Osteoblast (primary cell): ENCODE data around the gene ZDHHC7. TPM values are rescaled to one million over a fixed set of nuclear protein-coding genes. Genes with fewer than 3 reads are reported as not detected.
A peak's percentile ranks its signal among the peaks of the same experiment; 100 is the strongest.

Experiments used
- DNase-seq: peaks from one replicate; pipeline ENCODE4 v3.0.0; 2011; ENCODE audit warnings: low spot score, mixed read lengths; ENCODE audit not compliant: insufficient read length; ENCODE audit errors: missing footprints
- H2AFZ ChIP-seq: 2 replicates; pipeline ENCODE4 v1.6.0; 2011; ENCODE audit warnings: mild to moderate bottlenecking, low read length
- H3K27ac ChIP-seq: 2 replicates; pipeline ENCODE4 v1.5.1; 2011; ENCODE audit warnings: mild to moderate bottlenecking, low read depth, low read length, moderate library complexity
- H3K27me3 ChIP-seq: 2 replicates; pipeline ENCODE4 v1.6.0; 2012; ENCODE audit warnings: mild to moderate bottlenecking, control low read depth, inconsistent platforms, low read length, moderate library complexity; ENCODE audit not compliant: insufficient read depth
- H3K36me3 ChIP-seq: 2 replicates; pipeline ENCODE4 v1.5.1; 2011; ENCODE audit warnings: mild to moderate bottlenecking, low read length, control low read depth, moderate library complexity; ENCODE audit not compliant: insufficient read depth
- H3K4me1 ChIP-seq: 2 replicates; pipeline ENCODE4 v1.5.1; 2011; ENCODE audit warnings: mild to moderate bottlenecking, low read length, control low read depth, moderate library complexity; ENCODE audit not compliant: insufficient read depth
- H3K4me2 ChIP-seq: 2 replicates; pipeline ENCODE4 v1.6.0; 2011; ENCODE audit warnings: mild to moderate bottlenecking, low read length; ENCODE audit not compliant: insufficient read depth
- H3K4me3 ChIP-seq: fragments of 200-600 bp; sonication (generic); 3 replicates; pipeline ENCODE4 v1.5.1; 2012; ENCODE audit warnings: mild to moderate bottlenecking, low read length, inconsistent platforms; ENCODE audit not compliant: insufficient read depth
- H3K79me2 ChIP-seq: 2 replicates; pipeline ENCODE4 v1.6.0; 2012; ENCODE audit warnings: mild to moderate bottlenecking, low read length, control low read depth, inconsistent platforms; ENCODE audit not compliant: insufficient read depth
- H3K9me3 ChIP-seq: 2 replicates; pipeline ENCODE4 v1.5.1; 2011; ENCODE audit warnings: low read depth, low read length, control low read depth
- H4K20me1 ChIP-seq: 2 replicates; pipeline ENCODE4 v1.6.0; 2012; ENCODE audit warnings: mild to moderate bottlenecking, low read length, control low read depth; ENCODE audit not compliant: insufficient read depth
- total RNA-seq: library from RNA; depleted of rRNA; stranded (reverse); fragments of >200 nt; gene quantifications from 2 replicates; pipeline ENCODE4 v1.2.3, GENCODE V29; 2012
- TF ChIP-seq, protein P1 (sequence below): IDR thresholded peaks from 2 replicates; pipeline ENCODE4 v1.5.1; 2011; ENCODE audit warnings: mild to moderate bottlenecking, low read depth, low read length, moderate library complexity; ENCODE audit errors: extremely low read depth

Gene ZDHHC7
- total RNA-seq, 1 donor, result 134 TPM

- no peaks in the 10 kb centered on the region for H3K36me3 ChIP-seq
- peak overlapping the region; percentile 93 for H3K4me2 ChIP-seq
- no peak overlapping the region for H3K27ac ChIP-seq
- no peak for DNase-seq
- peaks cover 17% of the 10 kb centered on the region for H3K79me2 ChIP-seq
- no peaks in the 10 kb centered on the region for H3K27me3 ChIP-seq
- H2AFZ ChIP-seq, result no peak overlapping the region
- H3K9me3 ChIP-seq, result no peaks in the 10 kb centered on the region
- no peak overlapping the region for H3K4me3 ChIP-seq
- peaks cover 32% of the 10 kb centered on the region for H3K4me1 ChIP-seq
- TF ChIP-seq, protein P1, sequence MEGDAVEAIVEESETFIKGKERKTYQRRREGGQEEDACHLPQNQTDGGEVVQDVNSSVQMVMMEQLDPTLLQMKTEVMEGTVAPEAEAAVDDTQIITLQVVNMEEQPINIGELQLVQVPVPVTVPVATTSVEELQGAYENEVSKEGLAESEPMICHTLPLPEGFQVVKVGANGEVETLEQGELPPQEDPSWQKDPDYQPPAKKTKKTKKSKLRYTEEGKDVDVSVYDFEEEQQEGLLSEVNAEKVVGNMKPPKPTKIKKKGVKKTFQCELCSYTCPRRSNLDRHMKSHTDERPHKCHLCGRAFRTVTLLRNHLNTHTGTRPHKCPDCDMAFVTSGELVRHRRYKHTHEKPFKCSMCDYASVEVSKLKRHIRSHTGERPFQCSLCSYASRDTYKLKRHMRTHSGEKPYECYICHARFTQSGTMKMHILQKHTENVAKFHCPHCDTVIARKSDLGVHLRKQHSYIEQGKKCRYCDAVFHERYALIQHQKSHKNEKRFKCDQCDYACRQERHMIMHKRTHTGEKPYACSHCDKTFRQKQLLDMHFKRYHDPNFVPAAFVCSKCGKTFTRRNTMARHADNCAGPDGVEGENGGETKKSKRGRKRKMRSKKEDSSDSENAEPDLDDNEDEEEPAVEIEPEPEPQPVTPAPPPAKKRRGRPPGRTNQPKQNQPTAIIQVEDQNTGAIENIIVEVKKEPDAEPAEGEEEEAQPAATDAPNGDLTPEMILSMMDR, result no peak
- H4K20me1 ChIP-seq, result peaks cover 15% of the 10 kb centered on the region
Measured at GRCh38 chr16:85025781-85026653, 14.7 kb upstream of the ZDHHC7 start.

GRCh38 chr16:85019659-85020245 lies 8.4 kb upstream of the ZDHHC7 start:
- Histone ChIP-seq H3K79me2 (no peaks in the 10 kb centered on the region), H3K4me2 (no peak overlapping the region), H3K27me3 (peaks cover 4% of the 10 kb centered on the region), H4K20me1 (no peaks in the 10 kb centered on the region), H3K4me1 (peaks cover 13% of the 10 kb centered on the region), H3K9me3 (no peaks in the 10 kb centered on the region), H3K36me3 (no peaks in the 10 kb centered on the region), H3K27ac (no peak overlapping the region), H3K4me3 (no peak overlapping the region), H2AFZ (no peak overlapping the region)
- DNase-seq, result no peak
- TF ChIP-seq, protein P1, result no peak

DNA sequence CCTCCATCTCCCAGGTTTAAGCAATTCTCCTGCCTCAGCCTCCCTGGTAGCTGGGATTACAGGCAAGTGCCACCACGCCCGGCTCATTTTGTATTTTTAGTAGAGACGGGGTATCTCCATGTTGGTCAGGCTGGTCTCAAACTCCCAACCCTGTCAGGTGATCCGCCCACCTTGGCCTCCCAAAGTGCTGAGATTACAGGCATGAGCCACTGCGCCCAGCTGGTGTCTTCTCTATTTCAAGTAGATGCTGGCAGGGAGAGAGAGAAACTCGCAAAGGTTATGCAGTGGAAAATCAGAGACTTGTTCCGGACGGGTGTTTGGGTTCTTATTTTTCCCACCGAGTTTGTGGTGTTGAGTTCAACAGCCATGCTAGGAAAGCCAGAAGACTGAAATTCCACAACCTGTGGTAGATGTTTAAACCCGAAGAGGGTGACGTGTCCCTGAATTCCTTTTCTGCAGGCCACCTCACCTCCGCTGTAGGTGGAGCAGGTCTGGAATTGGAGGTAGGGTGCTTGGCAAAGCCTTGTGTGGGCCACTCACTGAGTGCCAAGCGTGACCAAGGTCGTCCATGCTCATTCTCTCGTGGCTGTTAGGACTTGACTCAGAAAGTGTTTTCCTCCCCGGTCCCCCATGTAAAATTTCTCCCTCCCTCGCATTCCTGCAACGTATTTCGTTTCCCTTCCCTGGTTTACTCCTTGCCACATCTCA lies 7.3 kb upstream of the ZDHHC7 start:
- Histone ChIP-seq H2AFZ (no peak overlapping the region), H3K4me1 (peaks cover 13% of the 10 kb centered on the region), H3K27ac (no peak overlapping the region), H3K36me3 (no peaks in the 10 kb centered on the region), H4K20me1 (no peaks in the 10 kb centered on the region), H3K79me2 (no peaks in the 10 kb centered on the region), H3K4me2 (no peak overlapping the region), H3K9me3 (no peaks in the 10 kb centered on the region), H3K4me3 (no peak overlapping the region), H3K27me3 (peaks cover 4% of the 10 kb centered on the region)
- TF ChIP-seq, protein P1, result no peak
- DNase-seq, result no peak

GRCh38 chr16:85017633-85018032 lies 6.3 kb upstream of the ZDHHC7 start:
- Histone ChIP-seq H4K20me1 (no peaks in the 10 kb centered on the region), H3K4me3 (no peak overlapping the region), H3K79me2 (no peaks in the 10 kb centered on the region), H3K27ac (no peak overlapping the region), H2AFZ (no peak overlapping the region), H3K9me3 (no peaks in the 10 kb centered on the region), H3K36me3 (no peaks in the 10 kb centered on the region), H3K4me2 (peak overlapping the region; percentile 18), H3K4me1 (peaks cover 13% of the 10 kb centered on the region), H3K27me3 (peaks cover 4% of the 10 kb centered on the region)
- no peak for DNase-seq
- TF ChIP-seq, protein P1, result no peak
